ENCODE measurements around the gene GADD45G. TPM values are rescaled to one million over a fixed set of nuclear protein-coding genes. Genes with fewer than 3 reads are reported as not detected.

The GADD45G gene
- polyA plus RNA-seq, 3 donors = 1.1 to 9.0 (median 1.3) TPM

DNA sequence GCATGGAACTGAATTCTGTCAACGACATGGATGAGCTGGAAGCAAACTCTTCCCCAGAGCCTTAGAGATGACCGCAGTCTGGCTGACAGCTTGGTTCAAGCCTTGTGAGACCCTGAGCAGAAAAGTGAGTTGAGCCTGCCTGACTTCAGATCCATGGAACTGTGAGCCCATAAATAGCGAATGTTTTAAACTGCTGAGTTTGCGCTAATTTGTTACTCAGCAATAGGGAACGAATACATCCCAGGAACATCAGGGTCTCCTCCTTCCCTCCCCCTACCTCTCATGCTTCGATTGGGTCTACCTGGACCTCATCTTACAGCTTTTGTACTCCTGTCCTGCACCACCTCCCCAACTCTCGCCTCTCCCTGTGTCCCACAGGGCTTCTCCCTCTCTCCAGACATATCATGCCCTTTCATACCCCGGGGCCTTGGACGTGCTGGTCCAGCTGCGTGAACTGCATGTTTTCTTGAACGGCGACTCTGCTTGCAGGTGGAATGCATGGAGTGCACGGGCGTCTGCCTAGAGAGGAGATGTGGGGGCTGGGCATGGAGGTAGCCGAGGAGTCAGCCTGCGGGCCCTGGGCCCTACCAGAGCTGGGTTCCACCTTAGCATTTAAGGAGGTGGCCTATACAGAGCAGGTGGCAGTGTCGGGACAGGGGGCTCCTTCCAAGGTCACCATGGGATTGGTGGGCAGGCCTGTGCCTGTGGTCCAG, 7.9 kb downstream of the GADD45G start:
- Mint-ChIP-seq H3K4me1 (no peaks in the 10 kb centered on the region), H3K4me3 (no peak overlapping the region), H3K27ac (no peak overlapping the region), H3K36me3 (no peaks in the 10 kb centered on the region), H3K27me3 (ENCODE audit: low read depth in 3 of 3) (peaks cover 10 to 15% (median 15%) of the 10 kb centered on the region in 3 donors), H3K9me3 (peaks cover 3 to 11% (median 7%) of the 10 kb centered on the region in 7 donors)
- DNase-seq = no peak
- 98% methylated on average over 12 of the region's 17 CpGs for WGBS (ENCODE audit: insufficient coverage)
- Histone ChIP-seq H3K36me3 (replicated peaks in 1 of 2; ENCODE audit: control insufficient read depth in 1 of 2, insufficient read depth in 2 of 2, low read length in 2 of 2) (no peaks in the 10 kb centered on the region), H2AFZ (ENCODE audit: insufficient read depth, low read depth, low read length, poor library complexity, severe bottlenecking) (no peak overlapping the region), H4K20me1 (ENCODE audit: insufficient read depth, low read length) (no peaks in the 10 kb centered on the region), H3K4me1 (ENCODE audit: control insufficient read depth in 1 of 2, insufficient read depth in 2 of 2, low read length in 2 of 2) (no peaks in the 10 kb centered on the region), H3K4me2 (replicated peaks; ENCODE audit: extremely low read depth, low read length, poor library complexity, severe bottlenecking) (no peak overlapping the region), H3K4me3 (replicated peaks in 1 of 3; ENCODE audit: low read depth in 2 of 3, low read length in 3 of 3) (no peak overlapping the region), H3K9ac (ENCODE audit: insufficient read depth, low read length, poor library complexity, severe bottlenecking) (no peak overlapping the region), H3K27ac (ENCODE audit: low read depth in 1 of 2, low read length in 2 of 2) (no peak overlapping the region), H3K9me3 (replicated peaks in 1 of 2; ENCODE audit: control insufficient read depth in 1 of 2, insufficient read depth in 1 of 2, low read length in 2 of 2) (no peaks in the 10 kb centered on the region), H3K79me2 (ENCODE audit: insufficient read depth, low read length) (no peaks in the 10 kb centered on the region), H3K27me3 (ENCODE audit: control insufficient read depth in 2 of 2, insufficient read depth in 2 of 2, low read length in 2 of 2) (peaks cover 0 to 7% of the 10 kb centered on the region in 2 donors)
- no peak for TF ChIP-seq CTCF (IDR thresholded peaks at IDR 0.05)
- intact Hi-C loops (cut with micrococcal nuclease) = loop anchor here in 1 of 2 donors (10.0 kb wide), 1 partner anchor 172 kb away; no protein-coding TSS in a partner anchor

DNA sequence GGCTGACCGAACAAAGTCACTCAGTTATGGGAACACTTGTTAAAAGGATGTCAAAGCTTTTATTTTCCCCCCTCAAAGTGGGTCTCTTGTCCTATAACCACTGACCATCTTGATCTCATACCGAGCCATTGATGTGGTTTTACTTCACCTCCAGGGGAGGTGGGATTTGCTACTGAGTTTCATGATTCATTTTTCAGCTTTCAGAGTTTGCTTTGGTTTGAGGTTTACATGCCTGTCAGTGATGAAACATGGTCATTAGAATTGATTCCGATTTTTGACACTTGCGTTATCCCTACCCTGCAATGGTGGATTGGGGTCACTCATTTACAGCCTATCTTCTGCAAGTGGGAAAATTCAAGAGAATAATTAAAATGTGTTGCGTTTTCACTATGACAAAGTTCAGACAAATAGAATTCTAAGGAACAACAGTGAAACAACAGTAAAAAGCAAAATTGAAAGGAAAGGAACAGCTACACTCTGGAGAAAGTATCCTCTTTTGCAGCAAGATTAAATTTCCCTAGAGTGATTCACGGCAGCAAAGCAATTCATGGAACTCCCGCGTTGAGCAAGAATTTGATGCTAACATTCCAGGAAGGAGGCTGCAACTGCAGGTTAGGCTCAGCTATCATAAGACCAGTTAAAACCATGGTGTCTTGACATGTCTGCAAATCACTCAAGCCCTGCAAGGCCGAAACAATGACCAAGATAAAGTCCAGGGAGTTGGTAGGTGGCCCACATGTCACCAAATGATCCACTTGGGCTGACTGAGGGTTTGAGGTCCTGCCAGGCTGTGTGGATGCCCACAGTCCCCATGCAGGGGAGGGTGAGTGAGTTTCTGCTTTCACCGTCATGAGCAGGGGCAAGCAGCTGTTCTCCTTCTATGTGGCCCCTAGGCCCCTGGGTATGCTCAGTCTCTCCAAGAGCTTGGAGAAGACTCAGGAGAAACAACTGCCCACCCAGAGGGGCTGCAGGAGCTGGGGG, 9.4 kb downstream of the GADD45G start:
- Histone ChIP-seq H3K9me3 (replicated peaks in 1 of 2; ENCODE audit: control insufficient read depth in 1 of 2, insufficient read depth in 1 of 2, low read length in 2 of 2) (no peaks in the 10 kb centered on the region), H3K36me3 (replicated peaks in 1 of 2; ENCODE audit: control insufficient read depth in 1 of 2, insufficient read depth in 2 of 2, low read length in 2 of 2) (no peaks in the 10 kb centered on the region), H3K27me3 (ENCODE audit: control insufficient read depth in 2 of 2, insufficient read depth in 2 of 2, low read length in 2 of 2) (no peaks in the 10 kb centered on the region), H3K27ac (ENCODE audit: low read depth in 1 of 2, low read length in 2 of 2) (no peak overlapping the region), H2AFZ (ENCODE audit: insufficient read depth, low read depth, low read length, poor library complexity, severe bottlenecking) (no peak overlapping the region), H3K4me3 (replicated peaks in 1 of 3; ENCODE audit: low read depth in 2 of 3, low read length in 3 of 3) (no peak overlapping the region), H4K20me1 (ENCODE audit: insufficient read depth, low read length) (no peaks in the 10 kb centered on the region), H3K9ac (ENCODE audit: insufficient read depth, low read length, poor library complexity, severe bottlenecking) (no peak overlapping the region), H3K4me2 (replicated peaks; ENCODE audit: extremely low read depth, low read length, poor library complexity, severe bottlenecking) (no peak overlapping the region), H3K79me2 (ENCODE audit: insufficient read depth, low read length) (no peaks in the 10 kb centered on the region), H3K4me1 (ENCODE audit: control insufficient read depth in 1 of 2, insufficient read depth in 2 of 2, low read length in 2 of 2) (no peaks in the 10 kb centered on the region)
- intact Hi-C loops (cut with micrococcal nuclease) = loop anchor here in 1 of 2 donors (10.0 kb wide), 1 partner anchor 171 kb away; no protein-coding TSS in a partner anchor
- no peak for DNase-seq
- Mint-ChIP-seq H3K36me3 (no peaks in the 10 kb centered on the region), H3K27ac (no peak overlapping the region), H3K4me1 (no peaks in the 10 kb centered on the region), H3K4me3 (no peak overlapping the region), H3K9me3 (peaks cover 3 to 11% (median 7%) of the 10 kb centered on the region in 7 donors), H3K27me3 (ENCODE audit: low read depth in 3 of 3) (peaks cover 3 to 15% (median 10%) of the 10 kb centered on the region in 3 donors)
- WGBS (ENCODE audit: insufficient coverage) = 100% methylated on average over 5 of the region's 10 CpGs
- TF ChIP-seq CTCF (IDR thresholded peaks at IDR 0.05) = no peak
